ENCODE data around the gene CRTC2.

Gene CRTC2

GRCh38 chr1:153933430-153933829 lies 25.0 kb downstream of the CRTC2 start:
- no peak overlapping the region for H3K4me3 ChIP-seq (ENCODE audit: low read length)
- no peak for TF ChIP-seq CTCF (conservative IDR thresholded peaks at IDR 0.05; ENCODE audit: low read depth, low read length)
- no peak for DNase-seq (ENCODE audit: low read depth)

- TF ChIP-seq CTCF (conservative IDR thresholded peaks at IDR 0.05; ENCODE audit: low read depth, low read length): no peak
- DNase-seq (ENCODE audit: low read depth): no peak
- no peak overlapping the region for H3K4me3 ChIP-seq (ENCODE audit: low read length)
Observed at GRCh38 chr1:153932156-153933131, 26.0 kb downstream of the CRTC2 start.

GRCh38 chr1:153929981-153930948 lies 28.1 kb downstream of the CRTC2 start:
- TF ChIP-seq CTCF (conservative IDR thresholded peaks at IDR 0.05; ENCODE audit: low read depth, low read length): no peak
- DNase-seq (ENCODE audit: low read depth): no peak

GRCh38 chr1:153929426-153929825 lies 29.0 kb downstream of the CRTC2 start:
- TF ChIP-seq CTCF (conservative IDR thresholded peaks at IDR 0.05; ENCODE audit: low read depth, low read length): no peak
- no peak for DNase-seq (ENCODE audit: low read depth)

More at GRCh38 chr1:153929981-153930948, 28.1 kb downstream of the CRTC2 start:
- no peak overlapping the region for H3K4me3 ChIP-seq (ENCODE audit: low read length)

GRCh38 chr1:153928791-153929341 lies 29.5 kb downstream of the CRTC2 start:
- no peak for TF ChIP-seq CTCF (conservative IDR thresholded peaks at IDR 0.05; ENCODE audit: low read depth, low read length)
- no peak for DNase-seq (ENCODE audit: low read depth)
- no peak overlapping the region for H3K4me3 ChIP-seq (ENCODE audit: low read length)

More at GRCh38 chr1:153929426-153929825, 29.0 kb downstream of the CRTC2 start:
- no peak overlapping the region for H3K4me3 ChIP-seq (ENCODE audit: low read length)

GRCh38 chr1:153928245-153928644 lies 30.2 kb downstream of the CRTC2 start:
- TF ChIP-seq CTCF (conservative IDR thresholded peaks at IDR 0.05; ENCODE audit: low read depth, low read length): no peak
- DNase-seq (ENCODE audit: low read depth): no peak
- no peak overlapping the region for H3K4me3 ChIP-seq (ENCODE audit: low read length)
